DOHH2 (cell line): ENCODE measurements around the gene TMEM170A.

ENCODE experiments used
- EZH2phosphoT487 ChIP-seq: fragments of 200-600 bp; sonication (generic); IDR thresholded peaks from 2 replicates; pipeline ENCODE4 v1.6.1; 2017; ENCODE audit warnings: borderline replicate concordance, mild to moderate bottlenecking, antibody characterized with exemption, low read length, moderate library complexity, mixed read lengths
- TF ChIP-seq, protein P1 (sequence below): fragments of 200-600 bp; sonication (generic); IDR thresholded peaks from one replicate; pipeline ENCODE4 v1.5.1; 2014; ENCODE audit warnings: antibody characterized with exemption, mild to moderate bottlenecking, low read depth, low read length; ENCODE audit not compliant: poor library complexity, severe bottlenecking

DNA sequence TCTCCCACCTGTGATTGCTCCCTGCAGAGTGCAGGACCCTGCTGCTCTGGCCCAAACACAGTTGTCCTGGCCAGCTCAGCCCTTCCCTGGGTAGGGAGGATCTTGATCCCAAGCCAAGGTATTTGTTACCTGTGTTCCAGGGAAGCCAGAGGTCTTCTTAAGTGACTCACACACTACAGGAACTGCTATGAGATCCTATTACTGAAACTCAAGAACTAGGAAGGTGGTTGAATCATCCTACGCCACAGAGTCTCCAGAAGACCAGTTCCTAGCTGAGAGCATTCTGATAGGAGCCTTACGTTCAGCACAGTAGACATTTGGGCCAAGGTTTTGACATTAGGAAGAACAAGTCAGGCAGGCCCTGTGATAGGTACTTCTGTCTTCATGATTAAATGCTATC, 18.7 kb upstream of the TMEM170A start:
- TF ChIP-seq, protein P1, sequence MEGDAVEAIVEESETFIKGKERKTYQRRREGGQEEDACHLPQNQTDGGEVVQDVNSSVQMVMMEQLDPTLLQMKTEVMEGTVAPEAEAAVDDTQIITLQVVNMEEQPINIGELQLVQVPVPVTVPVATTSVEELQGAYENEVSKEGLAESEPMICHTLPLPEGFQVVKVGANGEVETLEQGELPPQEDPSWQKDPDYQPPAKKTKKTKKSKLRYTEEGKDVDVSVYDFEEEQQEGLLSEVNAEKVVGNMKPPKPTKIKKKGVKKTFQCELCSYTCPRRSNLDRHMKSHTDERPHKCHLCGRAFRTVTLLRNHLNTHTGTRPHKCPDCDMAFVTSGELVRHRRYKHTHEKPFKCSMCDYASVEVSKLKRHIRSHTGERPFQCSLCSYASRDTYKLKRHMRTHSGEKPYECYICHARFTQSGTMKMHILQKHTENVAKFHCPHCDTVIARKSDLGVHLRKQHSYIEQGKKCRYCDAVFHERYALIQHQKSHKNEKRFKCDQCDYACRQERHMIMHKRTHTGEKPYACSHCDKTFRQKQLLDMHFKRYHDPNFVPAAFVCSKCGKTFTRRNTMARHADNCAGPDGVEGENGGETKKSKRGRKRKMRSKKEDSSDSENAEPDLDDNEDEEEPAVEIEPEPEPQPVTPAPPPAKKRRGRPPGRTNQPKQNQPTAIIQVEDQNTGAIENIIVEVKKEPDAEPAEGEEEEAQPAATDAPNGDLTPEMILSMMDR: no peak
- TF ChIP-seq EZH2phosphoT487: no peak
